ENCODE results near the gene RENBP.

Gene RENBP

DNA sequence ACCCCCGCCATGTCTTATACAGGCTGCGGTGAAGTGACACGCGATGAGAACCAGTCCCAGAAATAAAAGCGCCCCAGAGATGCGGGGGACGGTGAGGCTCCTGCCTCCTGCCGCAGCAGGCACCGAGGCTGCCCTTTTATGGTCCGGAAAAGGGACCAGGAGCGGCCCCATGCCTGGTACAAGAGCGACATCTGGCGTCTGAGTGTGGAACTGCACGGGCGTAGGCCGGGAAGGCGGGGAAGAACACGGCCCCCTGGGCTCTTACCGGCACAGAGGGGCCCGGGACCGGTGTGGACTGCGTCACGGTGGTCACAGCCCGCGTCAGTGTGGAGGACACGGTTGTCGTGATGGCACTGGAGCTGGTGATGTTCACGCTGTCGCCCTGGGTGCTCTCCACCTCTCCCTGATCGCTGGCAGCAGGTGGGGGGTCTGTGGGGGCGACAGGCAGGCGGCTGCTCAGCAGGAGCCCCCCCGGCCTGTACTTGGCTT, 8.9 kb upstream of the RENBP start:
- DNase-seq: peak in 1 of 2 experiments; percentile 7

DNA sequence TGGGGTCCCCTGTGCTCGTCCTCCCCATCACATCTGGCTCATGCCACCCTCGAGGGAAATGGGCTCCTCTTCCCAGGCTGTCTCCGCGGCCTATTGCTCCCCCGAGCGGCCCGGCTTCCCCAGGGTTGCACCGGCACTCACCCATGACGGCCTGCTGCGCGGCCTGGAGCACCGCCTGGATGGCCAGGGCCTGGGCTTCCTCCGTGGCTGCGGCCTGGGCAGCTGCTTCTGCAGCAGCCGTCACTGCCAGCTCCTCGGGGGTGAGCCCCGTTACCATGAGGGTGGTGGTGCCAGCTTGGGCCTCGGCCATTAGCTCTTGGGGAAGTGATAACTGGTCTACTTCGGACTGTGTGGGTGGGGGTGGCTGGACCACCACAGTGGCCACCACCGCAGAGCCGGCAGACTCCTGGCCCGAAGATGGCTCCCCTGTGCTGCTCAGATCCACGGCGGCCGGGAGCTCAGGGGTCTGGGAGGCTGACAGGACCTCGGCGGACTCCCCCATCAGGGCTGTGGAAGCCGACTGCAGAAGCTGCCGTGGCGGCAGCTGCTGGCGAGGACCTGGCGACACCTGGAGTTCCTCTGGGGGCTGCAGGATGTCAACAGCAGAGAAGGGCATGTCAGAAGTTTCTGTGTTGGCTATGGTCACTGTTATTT, 8.1 kb upstream of the RENBP start:
- DNase-seq: no peak

DNA sequence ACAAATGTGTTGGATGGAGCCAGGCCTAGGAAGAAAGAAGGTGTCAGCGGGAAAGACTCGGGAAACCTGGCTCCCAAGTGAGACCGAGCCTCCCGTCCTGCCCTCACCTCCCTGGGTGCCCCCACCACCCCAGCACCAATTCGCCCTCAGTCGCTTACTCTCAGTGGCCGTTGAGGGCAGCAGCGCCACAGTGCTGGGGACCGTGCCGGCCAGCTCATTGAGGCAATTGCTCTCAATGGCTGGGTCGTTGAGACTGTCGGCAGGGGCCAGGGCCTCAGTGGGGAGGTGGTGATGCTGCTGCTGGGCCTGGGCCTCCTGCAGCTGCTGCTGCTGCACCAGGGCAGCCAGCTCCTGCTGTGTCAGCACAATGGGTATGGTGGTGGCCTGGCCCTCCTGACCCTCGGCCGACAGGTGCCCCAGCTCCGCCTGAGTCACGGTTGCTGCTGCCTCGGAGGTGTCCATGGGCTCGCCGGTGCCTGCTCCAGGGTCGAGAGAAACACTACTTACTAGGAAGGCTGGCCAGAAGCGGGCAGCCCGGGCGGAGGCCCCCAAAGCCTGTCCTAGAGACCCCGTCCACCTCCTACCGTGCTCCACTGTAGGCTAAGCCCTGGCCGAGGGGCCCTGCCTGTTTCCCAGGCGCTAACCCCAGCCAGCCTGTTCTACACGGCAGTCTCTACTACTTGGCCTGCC, 7.4 kb upstream of the RENBP start:
- no peak for DNase-seq

DNA sequence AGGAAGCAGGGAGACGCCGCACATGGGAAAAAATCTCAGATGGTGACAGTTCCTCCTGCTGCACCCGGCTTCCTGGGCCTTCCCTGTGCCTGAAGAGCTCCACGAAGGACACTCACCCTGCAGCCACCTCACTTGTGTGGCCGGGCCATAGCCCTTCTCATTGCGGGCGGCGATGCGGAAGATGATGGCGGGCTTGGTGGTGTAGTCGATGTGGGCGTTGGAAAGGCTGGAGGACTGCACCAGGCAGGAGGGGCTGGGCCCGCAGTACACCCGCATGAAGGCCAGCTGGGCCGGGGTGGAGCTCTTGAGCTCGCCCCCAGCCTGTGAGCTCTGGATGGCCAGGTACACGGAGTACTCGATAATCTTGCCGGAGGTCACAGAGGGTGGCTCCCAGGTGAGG, 5.7 kb upstream of the RENBP start:
- DNase-seq: no peak

DNA sequence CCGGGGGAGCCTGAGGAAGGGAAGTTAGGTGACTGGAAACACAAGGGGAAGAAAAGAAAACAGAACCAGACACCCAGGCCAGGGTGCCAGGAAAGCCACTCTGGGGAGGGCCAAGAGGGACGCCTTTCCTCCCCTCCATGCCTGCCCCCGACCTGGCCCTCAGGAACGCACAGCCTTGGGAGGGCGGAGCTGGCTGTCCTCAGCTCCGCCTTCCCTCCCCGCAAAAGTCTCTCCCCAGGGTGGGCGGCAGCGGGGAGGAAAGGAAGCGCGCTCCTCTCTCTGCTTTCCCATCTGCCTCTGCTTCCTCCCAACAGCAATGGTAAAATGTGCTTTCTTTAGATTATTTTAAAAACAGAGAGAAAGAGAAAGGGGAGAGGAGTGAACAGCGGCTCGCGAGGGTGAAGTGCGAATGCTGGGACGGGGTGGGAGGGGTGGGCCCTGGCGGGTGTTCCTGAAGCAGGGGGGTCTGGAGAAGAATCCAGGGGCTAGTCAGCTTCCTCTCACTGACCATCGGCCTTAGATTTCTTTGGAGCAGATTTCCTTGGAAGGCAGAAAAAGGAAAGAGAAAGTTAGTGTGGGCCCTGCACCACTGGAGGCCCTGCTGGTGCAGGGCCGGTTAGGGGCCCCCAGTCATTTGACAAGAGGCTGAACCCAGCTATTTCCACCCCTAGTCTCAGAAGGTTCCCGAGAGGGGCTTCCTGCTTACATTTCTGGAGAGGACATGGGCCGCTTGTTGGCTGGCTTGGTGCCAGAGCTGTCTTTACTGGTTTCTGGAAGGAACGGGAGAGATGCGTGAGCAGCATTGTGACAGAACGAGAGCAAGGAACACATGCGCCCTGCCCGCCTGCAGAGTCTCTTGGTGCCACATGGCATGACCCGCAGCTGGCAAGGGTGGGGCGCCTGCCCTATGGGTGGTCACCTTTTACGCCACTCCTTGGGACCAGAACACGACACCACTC, 4.7 kb upstream of the RENBP start:
- DNase-seq: no peak

DNA sequence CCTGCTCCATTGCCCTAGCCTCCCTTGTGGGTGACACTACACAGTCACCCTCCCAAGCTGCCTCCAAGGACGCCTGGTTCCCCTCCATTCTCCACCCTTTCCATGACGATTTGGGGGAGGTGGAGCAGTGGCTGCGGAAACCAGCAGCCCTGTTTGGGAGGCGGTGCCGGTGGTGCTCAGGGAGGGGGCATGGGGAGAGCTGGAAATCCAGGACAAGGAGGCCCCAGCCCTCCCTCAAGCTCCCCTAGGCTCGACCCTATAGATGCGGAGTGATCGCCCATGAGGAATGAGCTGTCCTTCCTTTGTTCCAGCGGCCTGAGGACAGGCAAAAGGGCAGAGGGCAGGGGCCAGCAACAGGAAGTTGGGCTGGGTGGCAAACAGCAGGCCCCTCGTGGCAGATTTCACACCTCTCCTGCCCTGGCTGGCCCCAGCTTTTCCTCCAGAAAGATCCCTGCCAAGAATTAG, 3.6 kb upstream of the RENBP start:
- no peak for DNase-seq

DNA sequence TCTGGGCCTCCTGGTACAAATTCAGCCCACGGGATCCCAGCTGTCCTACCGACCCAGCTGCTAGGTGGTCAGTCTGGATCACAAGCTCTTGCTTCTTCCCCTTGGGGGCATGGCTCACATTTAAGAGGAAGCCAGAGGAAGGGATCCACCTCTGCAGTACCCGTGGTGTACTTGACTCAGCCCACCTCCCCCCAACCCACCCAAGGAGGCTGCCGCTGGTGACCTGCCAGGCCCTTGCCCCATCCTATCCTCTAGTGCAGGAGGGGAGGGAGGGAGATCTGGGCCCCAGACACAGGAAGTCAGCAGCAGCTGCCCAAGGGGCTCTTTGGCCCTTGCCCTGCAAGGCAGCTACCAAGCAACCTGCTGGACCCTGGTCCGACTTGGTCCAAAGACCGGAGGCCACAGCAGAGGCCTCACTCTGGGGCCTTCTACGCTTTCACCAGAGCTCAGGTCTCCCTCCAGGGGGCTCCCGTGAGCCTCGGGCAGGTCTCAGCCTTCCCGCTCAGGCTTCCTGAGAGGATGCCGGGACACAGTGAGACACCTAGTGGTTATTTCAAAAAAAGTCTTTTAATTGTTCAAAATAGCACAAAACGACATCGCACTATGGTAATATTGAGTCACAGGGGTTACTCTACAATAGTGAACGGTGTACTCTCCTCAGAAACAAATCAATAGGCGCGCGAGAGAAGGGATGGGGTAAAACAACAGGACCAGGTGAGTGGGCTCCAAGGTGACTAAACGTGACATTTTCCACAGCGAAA, 2.7 kb upstream of the RENBP start:
- DNase-seq: peak; percentile 36 to 59

DNA sequence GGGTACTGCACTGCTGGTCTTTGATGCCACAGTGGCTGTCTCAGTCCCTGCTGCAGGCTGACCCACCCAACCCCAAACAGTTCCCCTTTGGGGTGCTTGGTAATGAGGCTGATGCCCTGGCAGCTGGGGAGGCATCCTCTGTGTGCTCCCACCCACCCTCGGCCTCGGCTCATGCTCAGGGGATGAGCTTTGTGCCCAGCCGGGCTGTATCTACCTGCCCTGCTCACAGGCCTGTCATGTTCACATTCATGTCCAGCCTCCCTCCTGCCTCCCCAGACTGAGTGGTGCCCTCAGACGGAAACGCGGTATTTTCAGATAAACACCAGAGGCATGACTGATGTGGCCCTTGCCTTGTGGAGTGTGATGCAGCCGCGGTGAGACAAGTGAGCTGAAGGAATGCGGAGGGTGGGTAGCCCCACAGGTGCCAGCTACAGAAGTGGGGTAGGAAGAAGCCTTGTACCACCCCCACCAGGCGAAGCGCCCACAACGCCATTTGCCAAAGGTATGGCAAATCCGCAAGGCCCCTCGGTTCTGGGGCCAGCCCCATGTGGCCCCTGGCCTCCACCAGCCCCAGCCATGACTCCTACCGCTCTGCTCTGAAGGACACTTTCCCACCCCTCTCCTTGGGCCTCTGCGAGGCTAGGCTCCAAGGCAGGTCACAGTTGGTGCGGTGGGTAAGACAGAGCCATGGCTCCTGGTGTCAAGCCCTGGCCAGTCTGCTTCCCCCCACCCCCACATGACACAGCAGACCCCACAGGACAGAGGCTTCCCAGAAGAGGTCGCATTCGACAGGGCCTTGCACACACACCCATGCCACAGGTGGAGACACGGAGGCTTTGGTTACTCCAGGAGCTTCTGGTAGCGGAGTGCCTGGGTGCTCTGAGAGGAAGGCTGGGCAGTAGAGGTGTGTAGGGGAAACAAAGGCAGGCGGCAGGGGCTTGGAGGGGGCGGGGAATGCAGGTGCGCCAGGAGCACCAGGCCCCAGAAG, 1.8 kb upstream of the RENBP start:
- DNase-seq: no peak

DNA sequence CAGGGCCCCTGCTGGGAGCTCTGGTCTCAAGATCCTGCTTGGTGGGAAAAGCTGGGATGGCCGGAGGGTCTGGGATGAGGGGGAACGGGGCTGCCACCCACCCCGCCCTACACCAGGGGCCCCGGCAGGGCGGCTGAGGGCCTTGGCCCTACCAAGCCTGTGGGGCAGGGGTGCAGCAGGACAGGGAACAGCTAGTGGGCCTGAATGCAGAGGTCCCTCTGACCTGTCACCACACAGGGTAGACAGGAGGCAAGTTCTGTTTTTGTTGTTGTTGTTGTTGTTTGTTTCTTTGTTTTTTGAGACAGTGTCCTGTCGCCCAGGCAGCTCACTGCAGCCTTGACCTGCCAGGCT, 332 bp upstream of the RENBP start:
- no peak for DNase-seq

DNA sequence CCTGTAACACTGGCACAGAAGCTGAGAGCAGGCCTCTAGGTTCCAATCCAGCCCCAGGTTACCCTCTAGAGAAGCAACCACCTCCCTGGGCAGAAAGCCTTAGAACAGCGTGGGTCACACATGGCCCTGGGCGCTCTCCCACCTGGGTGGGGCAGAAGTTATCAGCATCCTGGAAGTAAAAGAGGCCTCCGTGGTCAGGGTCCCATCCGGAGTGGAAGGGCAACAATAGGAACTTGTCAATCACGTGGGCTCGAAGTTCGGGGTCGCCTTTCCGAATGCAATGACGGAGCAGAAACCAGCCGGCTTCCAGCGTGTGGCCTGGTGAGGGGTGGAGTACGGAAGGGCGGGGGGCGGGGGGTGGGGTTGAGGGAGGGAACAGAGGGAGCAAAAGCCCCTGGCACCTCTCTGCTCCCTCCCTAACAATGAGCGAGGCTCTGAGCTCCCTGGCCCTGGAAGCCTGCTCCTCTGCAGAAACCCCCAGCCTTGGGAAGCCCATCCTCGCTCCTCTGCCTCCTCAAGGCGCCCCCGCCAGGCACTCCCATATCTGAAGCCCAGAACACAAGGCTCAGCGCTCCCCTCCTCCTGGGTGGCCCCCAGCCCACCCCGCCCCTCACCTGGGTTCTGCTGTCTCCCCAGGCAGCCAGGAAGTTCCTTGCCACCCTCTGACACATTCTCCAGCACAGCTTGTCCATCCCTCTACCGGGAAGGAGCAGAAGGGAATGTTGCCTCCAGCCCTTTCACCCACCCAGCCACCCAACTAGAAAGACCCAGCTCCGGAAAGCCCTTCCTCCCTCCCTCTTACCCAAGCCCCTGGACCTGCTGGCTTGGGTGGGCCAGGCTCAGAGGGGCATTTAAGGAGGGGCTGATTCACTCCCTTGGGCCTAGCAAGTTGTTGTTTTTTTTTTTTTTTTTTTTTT, 2.8 kb downstream of the RENBP start:
- no peak for DNase-seq

DNA sequence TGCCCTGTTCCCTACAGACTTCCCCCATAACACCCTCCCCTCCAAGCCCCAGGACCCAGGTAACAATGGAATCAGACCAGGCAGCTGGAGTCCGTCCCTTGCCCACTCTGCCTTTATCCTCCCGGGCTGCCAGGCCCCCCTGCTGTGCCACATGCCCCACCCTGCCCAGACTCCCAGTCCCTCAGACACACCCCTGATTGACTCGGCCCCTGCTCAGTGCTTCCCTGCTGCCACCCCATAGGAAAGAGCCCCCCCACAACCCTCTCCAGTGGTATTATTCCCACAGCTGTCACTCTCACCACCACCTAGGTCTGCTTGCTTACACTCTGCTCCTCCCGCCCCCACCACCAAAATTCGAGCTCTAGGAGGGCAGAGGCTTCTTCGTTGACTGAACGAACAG, 4.9 kb downstream of the RENBP start:
- no peak for DNase-seq

DNA sequence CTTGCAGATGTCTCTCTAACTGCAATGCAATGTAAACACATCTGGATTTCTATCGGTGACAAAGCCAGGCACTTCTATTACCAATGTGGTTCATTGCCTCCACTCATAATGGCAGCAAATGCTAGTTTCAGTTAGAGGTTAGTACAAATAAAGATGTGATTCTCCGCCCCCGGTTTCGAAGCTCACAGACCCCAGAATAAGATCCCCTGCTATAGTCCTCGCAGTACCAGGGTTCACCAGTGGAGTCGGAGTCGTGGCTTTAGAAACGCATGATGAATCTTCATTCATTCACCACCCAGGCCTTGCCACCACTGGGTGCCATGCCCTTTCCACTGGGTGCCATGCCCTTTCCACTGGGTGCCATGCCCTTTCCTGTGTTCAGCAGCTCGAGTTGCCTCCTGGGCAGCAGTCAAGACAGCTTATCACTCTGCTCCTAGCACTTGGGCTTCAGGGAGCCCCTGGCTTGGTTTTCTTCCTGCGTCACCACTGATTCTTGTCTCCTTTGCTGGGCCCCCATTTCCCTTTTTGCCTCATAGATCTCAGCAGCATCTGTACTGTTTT, 6.1 kb downstream of the RENBP start:
- DNase-seq: no peak

DNA sequence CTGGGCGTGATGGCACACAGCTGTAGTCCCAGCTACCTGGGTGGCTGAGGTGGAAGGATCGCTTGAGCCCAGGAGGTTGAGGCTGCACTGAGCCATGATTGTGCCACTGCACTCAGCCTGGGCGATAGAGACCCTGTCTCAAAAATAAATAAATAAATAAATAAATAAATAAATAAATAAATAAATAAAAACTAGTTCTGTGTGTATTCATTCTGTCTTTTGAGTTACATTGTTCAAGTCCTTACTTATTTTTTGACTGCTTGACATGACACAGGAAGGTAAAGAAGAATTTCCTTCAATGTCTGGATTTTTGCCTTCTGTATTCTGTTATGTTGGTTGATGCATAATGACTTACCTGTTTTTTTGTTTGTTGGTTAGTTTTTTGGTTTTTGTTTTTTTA, 7.4 kb downstream of the RENBP start:
- no peak for DNase-seq

DNA sequence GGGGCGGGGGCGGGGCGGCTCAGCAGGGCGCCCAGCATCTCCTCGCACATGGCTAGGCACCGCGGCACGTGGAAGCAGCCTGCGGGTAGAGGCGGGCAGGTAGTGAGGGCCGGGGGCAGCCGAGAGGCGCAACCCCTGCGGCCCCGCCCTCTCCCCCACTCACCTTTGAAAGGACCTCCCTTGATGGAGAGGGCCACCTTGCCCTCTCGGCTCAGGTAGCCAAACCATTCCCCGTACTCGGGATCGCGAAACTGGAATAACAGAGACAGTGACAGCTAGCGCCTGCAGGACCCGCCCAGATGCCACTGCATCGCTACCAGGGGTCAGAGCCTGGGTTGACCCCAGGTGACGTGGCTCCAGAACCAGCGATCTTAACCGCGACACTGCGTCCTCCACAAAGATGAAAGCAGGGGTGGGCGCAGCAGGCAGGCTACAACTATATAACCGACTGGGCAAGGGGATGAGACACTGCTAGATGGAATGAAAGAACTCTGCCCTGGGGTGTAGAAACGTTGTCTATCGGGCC, 9.1 kb downstream of the RENBP start:
- DNase-seq: peak in 1 of 2 experiments; percentile 16

DNA sequence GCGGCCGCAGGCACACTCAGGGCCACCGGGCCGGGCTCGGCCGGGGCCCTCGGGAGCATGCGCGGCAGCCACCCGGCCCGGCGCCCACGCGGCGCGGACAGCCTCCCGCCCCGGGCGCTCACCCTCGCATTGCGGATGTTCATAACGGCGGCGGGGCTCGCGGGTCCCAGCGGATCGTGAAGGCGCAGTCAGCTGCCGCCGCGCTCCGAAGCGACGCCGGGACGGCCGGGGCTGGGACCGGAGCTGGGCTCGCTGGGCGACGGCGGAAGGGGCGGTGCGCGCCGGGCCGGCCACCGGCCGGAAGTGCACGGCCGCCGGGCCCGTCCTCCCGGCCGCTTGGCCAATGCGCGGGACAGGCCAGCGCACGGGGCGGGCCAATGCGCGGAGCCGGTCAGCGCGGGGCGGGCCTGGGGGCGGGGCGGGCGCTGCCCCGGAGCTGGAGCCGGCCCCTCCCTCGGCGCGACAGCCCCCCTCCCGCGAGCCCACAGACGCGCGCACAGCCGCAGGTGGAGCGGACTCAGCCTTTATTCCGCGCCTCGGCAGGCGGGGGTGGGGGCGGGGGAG, 9.6 kb downstream of the RENBP start, which contains the start of gene NAA10:
Gene NAA10 (minus strand): TSS at position 276 of the 564 bp plus-strand sequence. CDS start 133 bp downstream, at position 143.
- DNase-seq: peak; percentile 26 to 50

DNA sequence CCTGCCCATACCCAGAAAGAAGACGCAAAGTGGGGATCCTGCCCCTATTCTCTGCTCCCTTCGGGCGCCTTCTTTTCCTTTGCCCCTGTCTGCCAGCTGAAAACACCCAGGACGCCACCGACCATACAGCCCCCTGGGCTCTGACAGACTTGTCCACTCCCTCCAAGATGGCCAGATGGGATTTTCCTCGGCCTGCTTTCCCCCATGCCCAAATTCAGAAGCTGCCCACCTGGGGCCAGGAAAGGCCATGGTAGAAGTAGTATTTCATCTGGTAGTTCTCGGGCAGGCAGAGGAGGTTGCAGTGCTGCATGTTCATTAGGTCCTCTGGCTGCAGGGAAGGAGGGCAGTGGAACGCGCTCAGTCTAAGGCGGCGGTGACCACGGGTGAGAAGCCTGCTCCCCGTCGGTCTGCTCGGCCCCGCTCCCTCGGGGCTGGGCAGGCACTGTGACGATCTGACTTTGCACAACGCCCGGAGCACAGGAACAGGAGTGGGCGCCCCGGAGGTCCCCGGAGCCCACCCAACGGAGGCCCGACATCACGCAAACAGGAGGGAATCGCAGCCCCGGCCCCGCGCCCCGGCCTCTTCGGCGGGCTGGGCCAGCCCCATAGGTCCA, 10.2 kb downstream of the RENBP start:
- DNase-seq: no peak

DNA sequence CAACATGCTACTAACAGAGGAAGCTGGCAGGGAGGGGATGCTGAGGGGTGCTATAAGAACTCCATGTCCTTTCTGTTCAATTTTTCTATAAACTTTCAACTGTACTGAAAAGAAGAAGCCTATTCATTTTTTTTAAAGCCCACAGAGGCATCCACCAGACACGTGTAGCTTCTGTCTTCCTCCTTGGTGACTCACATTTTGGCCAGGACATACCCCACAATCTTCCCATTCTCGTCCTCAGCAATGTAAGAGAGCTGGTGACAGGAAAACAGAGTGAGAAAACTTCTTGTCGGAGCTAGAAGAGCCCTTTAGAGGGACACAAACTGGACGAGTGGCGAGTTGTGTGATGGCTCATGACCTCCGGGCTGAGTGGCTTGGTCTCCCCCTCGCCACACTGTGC, 10.7 kb downstream of the RENBP start:
- no peak for DNase-seq

DNA sequence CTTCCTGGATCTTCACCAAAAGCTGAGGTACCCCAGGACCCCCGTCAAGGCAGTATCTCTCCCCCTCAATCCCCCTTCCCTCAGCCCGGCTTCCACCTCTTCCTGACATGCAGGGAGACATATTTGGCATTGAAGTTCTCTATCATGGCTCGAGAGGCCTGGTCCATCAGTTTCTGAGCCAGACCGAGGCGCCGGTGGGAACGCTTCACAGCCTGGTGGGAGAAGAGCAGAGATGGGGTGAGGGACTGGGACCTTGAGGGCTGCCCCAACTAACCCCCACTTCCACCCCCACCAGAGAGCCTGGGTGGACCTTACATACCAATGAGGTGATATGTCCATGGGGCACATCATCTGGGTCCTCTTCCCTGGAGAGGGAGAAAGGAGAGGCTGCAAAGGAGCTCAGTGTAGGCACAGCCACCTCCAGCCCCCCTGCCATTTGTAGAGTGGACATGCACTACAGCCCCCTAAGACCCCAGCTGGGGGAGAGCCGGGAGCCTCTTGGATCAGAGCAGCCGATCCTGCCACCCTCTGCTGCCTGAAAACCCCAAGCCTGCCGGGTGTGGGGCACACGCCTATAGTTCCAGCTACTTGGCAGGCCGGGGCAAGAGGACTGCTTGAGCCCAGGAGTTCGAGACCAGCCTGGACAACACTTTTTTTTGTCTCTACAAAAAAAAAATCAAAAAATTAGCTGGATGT, 12.1 kb downstream of the RENBP start:
- DNase-seq: no peak
